ENCODE results near the gene ICAM3.
"Not testable (repeated sequence)": the region's sequence is repeated elsewhere in the genome, so short reads cannot be mapped to it uniquely, and the experiment has no call there.

Gene ICAM3

GRCh38 chr19:10344780-10345179 is 5.4 kb upstream of the ICAM3 start:
- no peak for DNase-seq

GRCh38 chr19:10343495-10343894 is 4.1 kb upstream of the ICAM3 start:
- DNase-seq: no peak

- no peak for DNase-seq
Observed at GRCh38 chr19:10339977-10340376, 553 bp upstream of the ICAM3 start.

- no peak for DNase-seq
Observed at GRCh38 chr19:10338940-10339339, 484 bp downstream of the ICAM3 start.

GRCh38 chr19:10336725-10337124 is 2.7 kb downstream of the ICAM3 start:
- not testable (repeated sequence) for DNase-seq

GRCh38 chr19:10335352-10335985 is 4.0 kb downstream of the ICAM3 start:
- no peak for DNase-seq

- DNase-seq: peak; percentile 92
Observed at GRCh38 chr19:10334588-10335351, 4.7 kb downstream of the ICAM3 start.

- peak; percentile 84 for DNase-seq
Observed at GRCh38 chr19:10333758-10334587, 5.5 kb downstream of the ICAM3 start.

- DNase-seq: peak; percentile 97
Observed at GRCh38 chr19:10332965-10333757, 6.3 kb downstream of the ICAM3 start, which contains the start of gene RAVER1. RAVER1 (minus strand) TSS chr19:10333529; CDS start chr19:10333507, 22 bp downstream.

GRCh38 chr19:10332158-10332964 is 7.1 kb downstream of the ICAM3 start:
- peak; percentile 40 for DNase-seq

- DNase-seq: no peak
Observed at GRCh38 chr19:10329555-10329954, 9.9 kb downstream of the ICAM3 start.

GRCh38 chr19:10328558-10329429 is 10.6 kb downstream of the ICAM3 start:
- DNase-seq: no peak

GRCh38 chr19:10327793-10328192 is 11.6 kb downstream of the ICAM3 start:
- no peak for DNase-seq

- no peak for DNase-seq
Observed at GRCh38 chr19:10325732-10326131, 13.7 kb downstream of the ICAM3 start.

GRCh38 chr19:10321874-10322835 is 17.3 kb downstream of the ICAM3 start:
- DNase-seq: no peak

GRCh38 chr19:10321417-10321797 is 18.0 kb downstream of the ICAM3 start:
- DNase-seq: no peak

GRCh38 chr19:10320602-10321416 is 18.6 kb downstream of the ICAM3 start:
- DNase-seq: no peak

- no peak for DNase-seq
Observed at GRCh38 chr19:10318807-10319682, 20.4 kb downstream of the ICAM3 start.

Measured in DMS53 (cell line).